ENCODE results near the gene PDZD8.

DNA sequence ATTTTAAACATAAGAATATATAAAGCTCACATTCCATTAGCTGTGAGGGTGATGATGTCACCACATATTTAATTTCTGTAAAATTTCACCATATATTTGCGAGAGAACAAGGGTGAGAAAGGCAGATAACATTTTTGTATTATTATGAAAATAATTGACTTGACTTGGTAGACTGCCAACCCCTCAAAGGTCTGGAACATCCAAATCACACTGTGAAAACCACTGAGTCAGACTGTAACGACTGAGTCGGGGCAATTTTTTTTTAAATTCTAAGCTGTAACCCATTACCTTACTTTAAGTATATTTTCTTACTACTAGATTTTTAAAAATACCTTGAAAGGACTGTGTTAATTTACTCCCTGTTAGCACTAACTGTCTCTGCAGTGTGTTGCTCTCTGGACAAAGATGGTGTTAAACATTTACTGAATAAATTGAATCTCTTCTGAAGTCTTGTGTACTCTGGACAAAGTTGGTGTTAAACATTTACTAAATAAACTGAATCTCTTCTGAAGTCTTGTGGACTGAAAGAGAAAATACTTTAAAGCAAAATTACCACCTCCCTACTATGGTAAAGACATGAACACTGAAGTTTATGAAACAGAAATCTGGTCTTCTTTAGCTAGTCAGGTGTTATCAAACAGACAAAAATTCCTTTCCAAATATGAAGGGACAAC, 14.1 kb downstream of the PDZD8 start:
- no peak for TF ChIP-seq POLR2A (IDR thresholded peaks at IDR 0.05; ENCODE audit: low read depth, low read length)
- no peak for TF ChIP-seq POLR2AphosphoS5 (IDR thresholded peaks at IDR 0.05; ENCODE audit: low read depth, low read length)
- no peak for TF ChIP-seq TAF1 (IDR thresholded peaks at IDR 0.05; ENCODE audit: borderline replicate concordance, low read depth, low read length)
